DND-41 (cell line): ENCODE measurements around the gene CFL1.

Experiments used
- CTCF ChIP-seq: IDR thresholded peaks from 2 replicates; pipeline ENCODE4 v1.5.1; 2012; ENCODE audit warnings: borderline replicate concordance, low read length, moderate library complexity, mild to moderate bottlenecking; ENCODE audit not compliant: poor library complexity, severe bottlenecking; ENCODE audit errors: extremely low read depth
- EZH2 ChIP-seq: IDR thresholded peaks from 3 replicates; pipeline ENCODE4 v1.6.1; 2012; ENCODE audit warnings: borderline replicate concordance, low read depth, mild to moderate bottlenecking, moderate library complexity, low read length, inconsistent platforms; ENCODE audit not compliant: severe bottlenecking

GRCh38 chr11:65900899-65901180 is 42.9 kb upstream of the CFL1 start:
- TF ChIP-seq CTCF (no peak), EZH2 (no peak)
